Measurements from ENCODE around the gene ZNF587.
"Not testable (repeated sequence)": the region's sequence is repeated elsewhere in the genome, so short reads cannot be mapped to it uniquely, and the experiment has no call there.

DNA sequence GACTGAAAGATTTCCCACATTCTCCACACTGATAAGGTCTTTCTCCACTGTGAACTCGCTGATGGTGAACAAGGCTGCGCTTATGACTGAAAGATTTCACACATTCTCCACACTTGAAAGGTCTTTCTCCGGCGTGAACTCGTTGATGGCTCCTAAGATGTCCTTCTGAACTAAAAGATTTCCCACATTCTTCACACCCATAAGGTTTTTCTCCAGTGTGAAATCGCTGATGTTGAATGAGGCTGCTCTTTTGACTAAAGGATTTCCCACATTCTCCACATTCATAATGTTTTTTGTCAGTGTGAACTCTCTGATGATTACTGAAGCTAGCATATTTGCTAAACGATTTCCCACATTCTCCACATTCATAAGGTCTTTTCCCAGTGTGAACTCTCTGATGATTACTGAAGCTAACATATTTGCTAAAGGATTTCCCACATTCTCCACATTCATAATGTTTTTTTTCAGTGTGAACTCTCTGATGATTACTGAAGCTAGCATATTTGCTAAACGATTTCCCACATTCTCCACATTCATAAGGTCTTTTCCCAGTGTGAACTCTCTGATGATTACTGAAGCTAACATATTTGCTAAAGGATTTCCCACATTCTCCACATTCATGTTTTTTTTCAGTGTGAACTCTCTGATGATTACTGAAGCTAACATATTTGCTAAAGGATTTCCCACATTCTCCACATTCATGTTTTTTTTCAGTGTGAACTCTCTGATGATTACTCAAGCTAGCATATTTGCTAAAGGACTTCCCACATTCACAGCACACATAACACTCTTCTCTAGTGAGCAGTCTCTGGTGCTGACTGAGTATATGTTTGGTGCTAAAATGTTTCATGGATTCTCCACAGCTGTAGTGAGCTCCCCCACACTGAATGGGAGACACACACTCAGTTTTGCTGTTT, 24.5 kb downstream of the ZNF587 start:
- not testable (repeated sequence) for TF ChIP-seq CTCF (IDR thresholded peaks at IDR 0.05 in 8 of 11, conservative IDR thresholded peaks at IDR 0.05 in 3 of 11); POLR2AphosphoS5 (IDR thresholded peaks at IDR 0.05)

All from spleen (tissue), 7 donors.